NCI-H146 (cell line): Measurements from ENCODE around the gene BSDC1.
"Not testable (repeated sequence)": the region's sequence is repeated elsewhere in the genome, so short reads cannot be mapped to it uniquely, and the experiment has no call there.

ENCODE experiments used
- DNase-seq: peaks from one replicate; lab custom pipeline; 2025; lab: John Stamatoyannopoulos, UW

Gene BSDC1

DNA sequence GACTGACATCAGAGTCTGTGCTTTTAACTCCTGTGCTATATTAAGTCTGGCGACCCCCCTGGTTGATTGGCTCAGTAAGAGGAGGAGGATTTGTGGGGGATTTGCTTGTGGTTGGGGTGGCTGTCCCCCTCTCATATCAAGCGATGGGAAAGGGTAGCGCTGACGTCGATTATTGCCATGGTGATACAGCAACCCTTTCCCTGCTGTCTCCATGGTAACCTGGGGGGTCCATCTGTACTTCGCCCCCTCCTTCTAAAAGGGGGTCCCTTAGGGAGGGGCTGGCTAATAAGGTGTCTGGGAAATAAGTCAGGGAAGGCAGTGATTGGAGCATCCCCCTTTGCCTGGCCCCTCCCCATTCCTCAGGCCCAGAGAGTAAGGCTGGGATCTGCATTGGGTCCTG lies 36.6 kb downstream of the BSDC1 start:
- DNase-seq = no peak

DNA sequence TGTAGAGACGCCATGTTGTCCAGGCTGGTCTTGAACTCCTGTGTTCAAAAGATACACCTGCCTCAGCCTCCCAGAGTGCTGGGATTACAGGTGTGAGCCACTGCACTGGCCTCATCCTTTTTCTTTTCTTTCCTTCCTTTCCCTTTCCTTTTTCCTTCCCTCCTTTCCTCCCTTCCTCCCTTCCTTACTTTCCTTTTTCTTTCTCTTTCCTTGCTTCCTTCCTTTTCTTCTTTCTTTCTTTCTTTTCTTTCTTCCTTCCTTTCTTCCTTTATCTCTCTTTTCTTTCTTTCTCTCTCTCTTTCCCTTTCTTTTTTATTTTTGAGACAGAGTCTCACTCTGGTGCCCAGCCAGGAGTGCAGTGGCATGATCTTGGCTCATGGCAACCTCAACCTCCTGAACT lies 37.8 kb downstream of the BSDC1 start:
- DNase-seq = no peak

DNA sequence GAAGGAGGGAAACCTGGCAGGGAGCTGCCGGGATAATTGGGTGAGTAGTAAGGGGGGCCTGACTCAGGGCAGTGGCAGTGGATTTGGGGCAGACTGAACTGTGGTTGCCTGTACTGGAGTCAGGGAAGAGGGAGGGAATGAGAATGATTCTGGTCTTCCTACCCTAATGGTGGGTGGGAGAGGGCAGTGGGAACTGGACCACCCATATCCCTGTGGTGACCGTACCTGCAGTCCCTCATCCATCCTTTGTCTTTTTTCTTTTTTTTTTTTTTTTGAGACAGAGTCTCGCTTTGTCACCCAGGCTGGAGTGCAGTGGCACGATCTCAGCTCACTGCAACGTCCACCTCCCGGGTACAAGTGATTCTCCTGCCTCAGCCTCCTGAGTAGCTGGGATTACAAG lies 38.5 kb downstream of the BSDC1 start:
- DNase-seq = not testable (repeated sequence)

DNA sequence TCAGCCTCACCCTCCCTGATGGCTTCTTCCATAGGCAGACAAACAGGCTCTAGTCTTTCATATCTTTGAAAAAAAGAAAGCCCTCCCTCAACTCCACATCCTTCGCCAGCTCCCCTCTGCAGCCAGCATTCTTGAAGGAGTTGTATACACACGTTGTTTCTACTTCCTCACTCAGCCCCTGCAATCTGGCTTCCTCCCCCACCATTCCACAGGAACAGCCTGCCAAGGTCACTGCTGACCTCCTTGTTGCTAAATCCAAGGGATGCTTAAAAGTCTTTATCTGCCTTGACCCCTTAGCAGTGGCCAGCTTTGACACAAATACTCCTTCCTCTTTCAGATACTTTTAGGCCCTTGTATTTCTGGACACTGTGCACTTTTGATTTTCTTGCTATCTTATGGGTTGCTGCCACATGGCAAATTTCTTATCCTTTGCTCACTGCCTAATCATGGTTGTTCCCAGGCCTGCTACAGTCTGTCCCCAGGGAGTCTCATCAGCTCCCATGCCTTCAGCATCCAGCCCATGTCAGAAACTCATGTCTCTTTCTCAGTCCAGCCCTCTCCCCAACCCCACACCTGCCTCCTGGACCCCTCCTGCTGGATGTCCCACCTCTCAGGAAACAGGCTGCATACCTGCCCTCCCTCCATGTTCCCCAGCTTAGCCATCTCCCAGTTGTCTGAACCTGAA lies 40.2 kb downstream of the BSDC1 start:
- DNase-seq = no peak

DNA sequence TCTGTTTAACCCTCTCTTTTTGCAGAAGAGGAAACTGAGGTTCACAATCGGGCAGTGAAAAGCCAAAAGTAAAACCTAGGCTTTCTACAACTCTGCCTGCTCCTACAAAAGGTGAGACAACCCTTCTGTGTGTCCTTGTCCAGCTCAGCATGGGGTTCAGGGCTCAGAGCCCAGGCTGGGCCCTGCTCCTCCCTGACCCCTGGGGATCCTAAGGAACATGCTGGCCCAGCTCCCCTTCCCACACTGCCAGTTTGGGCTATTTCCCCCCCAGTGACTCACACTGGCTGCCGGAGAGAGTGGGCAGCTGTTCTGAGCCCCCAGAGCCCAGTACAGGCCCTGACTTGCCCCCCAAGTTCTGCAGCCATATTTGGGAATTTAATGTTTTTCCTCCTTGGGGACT lies 40.8 kb downstream of the BSDC1 start:
- DNase-seq = no peak

DNA sequence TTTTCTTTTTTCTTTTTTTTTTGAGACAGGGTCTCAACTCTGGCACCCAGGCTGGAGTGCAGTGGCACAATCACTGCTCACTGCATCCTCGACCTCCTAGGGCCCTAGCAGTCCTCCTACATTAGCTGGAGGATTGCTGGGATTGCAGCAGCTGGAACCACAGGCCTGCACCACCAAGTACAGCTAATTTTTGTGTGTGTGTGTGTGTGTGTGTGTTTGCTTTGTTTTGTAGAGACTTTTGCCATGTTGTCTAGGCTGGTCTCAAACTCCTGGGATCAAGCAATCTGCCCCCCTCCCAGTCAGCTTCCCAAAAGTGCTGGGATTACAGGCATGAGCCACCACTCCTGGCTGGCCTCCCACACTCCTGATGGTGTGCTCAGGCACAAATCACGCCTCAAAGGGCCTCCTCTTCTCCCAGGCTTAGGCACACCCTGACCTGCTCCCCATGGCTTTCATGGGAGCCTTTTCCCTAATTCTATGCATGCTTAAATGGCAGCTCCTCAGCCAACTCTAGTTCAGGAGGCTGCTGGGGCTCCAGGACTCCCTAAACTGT lies 41.3 kb downstream of the BSDC1 start:
- DNase-seq = no peak

DNA sequence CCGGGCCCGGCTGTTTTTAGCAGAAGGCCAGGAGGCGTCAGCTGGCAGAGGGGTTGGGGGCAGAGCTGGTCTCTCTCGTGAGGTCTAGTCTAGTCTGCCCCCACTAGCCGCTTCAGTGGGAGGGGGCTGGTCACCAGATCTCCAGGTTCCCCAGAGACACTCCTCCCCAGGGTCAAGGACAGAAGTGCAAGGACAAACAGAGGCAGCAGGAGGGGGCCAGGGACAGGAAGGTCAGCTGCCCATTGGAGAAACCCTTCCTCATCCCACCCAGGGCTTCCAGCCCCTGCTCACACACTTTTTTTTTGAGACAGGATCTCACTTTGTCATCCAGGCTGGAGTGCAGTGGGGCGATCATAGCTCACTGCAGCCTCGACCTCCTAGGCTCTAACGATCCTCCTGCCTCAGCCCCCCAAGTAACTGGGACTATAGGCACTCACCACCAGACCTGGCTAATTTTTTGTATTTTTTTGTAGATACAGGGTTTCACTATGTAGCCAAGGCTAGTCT lies 41.9 kb downstream of the BSDC1 start:
- DNase-seq = no peak

DNA sequence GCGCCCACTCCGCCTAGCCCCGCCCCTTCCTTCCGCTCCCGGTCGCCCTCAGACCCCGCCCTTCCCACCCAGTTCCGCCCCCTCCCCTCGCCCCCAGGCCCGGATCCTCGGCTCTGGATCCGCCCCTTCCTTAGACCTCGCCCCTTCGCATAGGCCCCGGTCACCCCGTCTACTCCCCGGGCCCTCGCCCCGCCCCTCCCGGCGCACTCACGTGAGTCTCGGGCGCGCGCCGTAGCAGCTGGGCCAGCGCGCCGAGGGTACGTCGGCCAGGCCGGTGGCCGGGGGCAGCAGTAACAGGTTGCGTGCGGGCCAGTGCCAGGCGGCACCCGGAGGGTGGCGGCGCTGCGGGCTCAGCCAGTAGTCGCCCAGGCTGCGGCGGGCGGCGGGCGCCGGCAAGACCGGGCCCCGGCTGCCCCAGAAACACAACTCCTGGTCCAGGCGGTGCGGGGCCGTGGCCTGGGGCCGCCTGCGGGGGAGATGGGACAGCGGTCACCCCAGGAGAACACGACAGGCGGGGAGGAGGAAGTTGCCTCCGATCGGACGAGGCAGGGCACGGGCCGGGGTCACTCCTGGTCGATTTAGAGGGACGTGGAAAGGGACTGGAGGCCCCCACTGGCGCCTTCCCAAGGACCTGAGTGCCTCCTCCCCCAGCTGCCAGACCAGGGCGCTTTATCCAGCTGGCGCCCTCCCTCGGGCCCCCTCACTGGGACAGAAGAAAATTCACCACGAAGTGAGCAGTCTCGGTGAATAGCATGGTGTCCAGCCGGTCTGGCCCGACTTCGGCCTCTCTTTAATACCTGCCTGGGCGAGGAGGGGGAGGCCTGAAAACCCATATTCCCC lies 42.6 kb downstream of the BSDC1 start:
- DNase-seq = peak; percentile 93

DNA sequence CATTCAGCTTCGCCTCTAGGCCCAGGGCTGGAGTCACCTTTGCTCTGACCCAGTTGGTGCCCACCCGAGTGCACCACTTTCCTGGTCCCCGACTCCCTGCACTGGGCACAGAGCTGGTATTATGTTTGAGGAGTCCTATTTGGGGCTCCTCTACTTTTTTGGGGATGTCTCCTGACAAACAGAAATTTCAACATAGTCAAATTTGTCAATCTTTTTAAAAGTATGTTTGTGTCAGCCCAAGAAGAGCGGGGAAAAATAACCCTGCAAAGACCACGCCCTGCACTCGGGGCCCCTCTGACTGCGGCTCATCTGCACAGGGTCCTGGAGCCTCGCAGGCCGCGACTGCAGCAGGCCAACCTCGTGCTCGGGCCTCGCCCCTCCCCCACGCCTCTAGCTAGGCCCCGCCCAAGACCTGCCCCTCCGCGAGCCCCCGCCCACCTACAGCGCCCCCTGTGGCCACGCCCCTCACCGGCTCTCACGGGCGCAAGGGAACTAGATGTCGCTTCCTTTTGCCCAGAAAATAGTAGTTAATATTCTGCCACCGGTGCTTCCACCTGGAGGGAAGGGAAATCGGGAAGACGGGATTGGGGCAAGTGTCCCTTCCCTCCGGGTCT lies 43.3 kb downstream of the BSDC1 start:
- peak; percentile 75 for DNase-seq

DNA sequence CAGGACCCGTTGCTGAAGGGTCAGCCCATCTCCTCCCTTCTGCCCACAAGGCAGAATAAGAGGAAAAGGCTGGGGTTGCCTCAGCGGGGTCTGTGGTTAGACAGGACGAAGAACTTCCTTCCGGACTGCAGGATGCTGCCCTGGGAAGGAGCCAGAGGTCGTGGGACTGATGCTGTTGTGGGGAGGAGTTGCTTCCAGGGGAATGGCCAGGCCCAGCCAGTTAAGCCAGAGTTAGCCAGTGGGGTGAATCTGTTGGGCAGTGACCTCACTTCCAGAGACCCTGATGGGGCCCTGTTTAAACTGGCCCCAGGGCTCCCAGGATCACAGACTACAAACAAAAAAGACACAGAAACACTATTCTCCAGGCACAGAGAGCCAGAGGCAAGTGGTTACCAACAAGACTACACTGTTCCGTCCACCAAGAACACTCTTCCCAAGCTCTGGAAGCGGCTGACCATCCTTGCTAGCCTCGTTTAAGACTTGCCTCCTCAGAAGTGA lies 45.0 kb downstream of the BSDC1 start:
- DNase-seq = no peak

DNA sequence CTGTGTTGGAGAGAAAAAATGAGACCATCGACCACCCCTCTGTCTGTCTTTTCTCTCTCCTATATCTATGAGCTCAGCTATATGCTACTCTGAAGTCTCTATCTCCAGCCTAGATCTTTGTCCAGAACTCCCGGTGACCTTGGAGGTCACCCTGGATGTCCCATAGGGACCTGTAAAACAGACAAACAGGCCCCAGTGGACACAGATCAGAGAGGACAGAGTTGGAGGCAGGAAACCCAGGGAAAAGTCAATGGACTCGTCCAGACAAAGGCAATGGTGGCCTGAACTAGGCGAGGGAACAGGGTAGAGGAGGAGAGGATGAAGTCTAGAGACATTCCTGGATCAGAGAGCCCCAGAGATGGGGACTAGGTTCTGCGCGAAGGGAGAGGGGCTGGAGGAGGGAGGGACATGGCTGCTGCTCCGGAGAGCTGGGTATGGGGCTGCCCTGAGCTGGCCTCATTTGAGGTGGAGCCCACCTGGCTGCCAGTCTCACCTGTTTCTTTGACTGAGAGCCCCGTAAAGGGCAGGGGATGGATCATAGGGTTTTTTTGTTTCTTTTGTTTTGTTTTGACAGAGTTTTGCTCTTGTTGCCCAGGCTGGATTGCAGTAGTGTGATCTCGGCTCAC lies 47.6 kb downstream of the BSDC1 start:
- no peak for DNase-seq

DNA sequence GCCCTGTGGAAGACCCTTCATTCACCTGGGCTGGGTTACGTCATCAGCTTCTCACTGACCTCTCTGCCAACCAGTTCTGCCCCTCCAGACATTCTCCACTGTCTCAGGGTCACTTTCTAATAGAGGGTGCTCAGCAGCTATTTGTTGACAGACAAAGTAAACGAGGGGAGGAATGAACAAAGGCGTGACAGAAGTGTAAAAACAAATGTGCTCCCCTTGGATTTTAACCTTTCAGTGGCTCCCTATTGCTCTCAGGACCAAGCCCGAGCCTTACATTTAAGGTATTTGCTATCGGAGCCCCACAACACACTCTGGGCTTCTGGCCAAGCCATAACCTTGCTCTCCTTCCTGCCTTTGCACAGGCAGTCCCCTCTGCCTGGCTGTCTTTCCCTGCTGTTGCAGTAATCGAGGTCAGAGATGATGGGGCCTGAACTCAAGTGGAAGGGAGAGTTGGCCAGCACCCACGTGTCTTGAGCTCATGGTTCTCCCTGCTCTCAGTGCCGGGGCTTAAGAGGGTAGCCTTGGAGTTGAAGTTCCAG lies 48.9 kb downstream of the BSDC1 start:
- no peak for DNase-seq

DNA sequence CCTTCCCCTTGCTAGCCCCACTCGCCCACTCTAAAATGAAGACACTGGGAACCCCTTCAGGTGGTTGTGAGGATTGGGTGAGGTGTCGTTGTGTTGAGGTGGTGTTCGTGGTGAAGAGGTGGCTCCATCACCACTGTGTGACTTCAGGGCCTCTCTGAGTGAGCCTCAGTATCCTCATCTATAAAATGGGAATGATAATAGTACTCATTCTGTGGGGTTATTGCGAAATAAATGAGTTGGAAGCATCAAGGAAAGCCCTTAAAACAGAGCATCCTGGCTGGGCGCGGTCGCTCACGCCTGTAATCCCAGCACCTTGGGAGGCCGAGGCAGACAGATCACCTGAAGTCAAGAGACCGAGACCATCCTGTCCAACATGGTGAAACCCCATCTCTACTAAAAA lies 51.5 kb downstream of the BSDC1 start:
- DNase-seq = no peak

DNA sequence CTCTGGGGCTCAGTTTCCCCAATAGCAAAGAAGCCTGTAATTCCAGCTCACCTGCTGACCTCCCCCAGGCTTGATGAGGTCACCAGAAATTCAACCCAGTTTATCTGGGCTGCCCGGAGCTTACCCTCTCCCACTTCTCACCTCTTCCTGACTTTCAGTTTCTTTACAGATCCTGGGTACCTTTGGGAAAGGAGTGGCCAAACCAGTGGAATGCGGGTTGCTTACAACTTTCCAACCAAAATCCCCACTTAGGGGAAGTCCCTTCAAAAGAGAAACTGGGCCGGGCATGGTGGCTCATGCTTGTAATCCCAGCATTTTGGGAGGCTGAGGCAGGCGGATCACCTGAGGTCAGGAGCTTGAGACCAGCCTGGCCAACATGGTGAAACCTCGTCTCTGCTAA lies 52.3 kb downstream of the BSDC1 start:
- DNase-seq = no peak

DNA sequence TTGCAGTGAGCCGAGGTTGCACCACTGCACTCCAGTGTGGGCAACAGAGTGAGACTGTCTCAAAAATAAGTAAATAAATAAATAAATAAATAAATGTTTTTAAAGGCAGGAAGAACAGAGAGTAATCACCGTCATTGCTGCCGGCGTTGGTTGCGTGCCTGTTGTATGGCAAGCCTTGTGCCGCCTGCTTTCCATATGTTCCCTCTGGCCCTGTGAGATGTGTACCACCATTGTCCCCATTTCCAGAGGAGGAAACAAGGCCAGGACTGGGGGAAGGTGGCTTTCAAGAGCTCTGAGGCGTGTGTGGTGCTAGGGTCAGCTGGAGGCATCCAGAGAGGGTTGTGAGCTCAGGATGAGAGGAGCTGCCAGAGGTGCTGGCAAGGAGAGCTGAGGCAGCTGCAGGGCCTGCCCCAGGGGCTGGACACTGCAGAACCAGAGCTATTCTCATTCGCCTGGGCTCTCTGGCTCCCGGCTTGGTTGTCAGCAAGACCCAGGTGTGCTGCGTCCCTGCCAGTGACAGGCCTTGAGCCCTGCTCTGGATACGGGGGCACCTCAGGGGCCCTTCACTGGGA lies 53.0 kb downstream of the BSDC1 start:
- no peak for DNase-seq

DNA sequence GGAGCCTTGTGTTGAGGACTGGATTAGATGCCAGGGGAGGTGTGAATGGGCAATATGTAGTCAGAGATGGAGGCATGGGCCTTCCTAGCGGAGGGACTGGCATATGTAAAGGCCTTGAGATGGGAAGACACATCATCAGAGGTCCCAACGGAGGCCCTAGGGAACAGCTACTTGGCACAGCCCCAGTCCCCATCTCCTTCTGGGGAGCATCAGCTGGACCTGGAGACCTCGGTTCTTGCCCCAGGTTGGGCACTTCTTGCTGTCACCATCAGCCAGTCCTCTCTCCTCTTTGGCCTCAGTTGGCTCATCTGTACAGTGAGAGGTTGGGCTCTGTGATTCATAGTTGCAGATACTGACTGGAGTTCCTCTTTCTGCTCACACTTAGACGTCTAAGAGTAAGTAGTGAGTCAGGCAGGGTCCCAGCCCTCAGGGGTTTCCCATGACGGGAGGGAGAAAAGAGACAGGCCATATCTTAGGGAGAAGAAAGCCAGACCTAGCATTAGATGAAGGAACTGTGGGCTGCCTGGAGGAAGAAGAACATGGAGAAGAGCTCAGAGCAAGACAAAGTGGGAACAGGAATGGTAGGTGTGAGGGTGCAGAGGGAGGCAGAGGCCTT lies 54.8 kb downstream of the BSDC1 start:
- no peak for DNase-seq

DNA sequence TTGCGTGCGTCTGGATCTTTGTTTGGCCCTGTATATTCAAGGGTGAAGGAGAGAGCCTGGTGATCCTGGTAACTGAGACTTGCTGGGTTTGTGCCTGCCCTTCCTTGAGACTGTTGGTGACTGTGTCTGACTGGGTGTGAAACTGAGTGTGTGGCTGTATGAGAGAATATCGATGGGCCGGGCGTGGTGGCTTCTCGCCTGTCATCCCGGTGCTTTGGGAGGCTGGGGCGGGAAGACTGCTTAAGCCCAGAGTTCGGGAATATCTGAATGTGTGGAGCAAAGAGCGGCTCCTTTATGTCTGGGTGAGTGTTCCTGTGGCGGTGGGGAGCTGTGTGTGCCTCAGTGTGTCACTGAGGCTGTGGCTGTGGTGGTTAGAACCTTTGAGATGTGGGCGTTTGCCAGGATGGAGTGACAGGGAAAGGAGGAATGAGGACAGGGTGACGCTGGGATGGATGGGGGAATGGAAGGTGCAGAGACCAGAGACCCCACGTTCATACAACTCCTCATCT lies 55.5 kb downstream of the BSDC1 start:
- no peak for DNase-seq

DNA sequence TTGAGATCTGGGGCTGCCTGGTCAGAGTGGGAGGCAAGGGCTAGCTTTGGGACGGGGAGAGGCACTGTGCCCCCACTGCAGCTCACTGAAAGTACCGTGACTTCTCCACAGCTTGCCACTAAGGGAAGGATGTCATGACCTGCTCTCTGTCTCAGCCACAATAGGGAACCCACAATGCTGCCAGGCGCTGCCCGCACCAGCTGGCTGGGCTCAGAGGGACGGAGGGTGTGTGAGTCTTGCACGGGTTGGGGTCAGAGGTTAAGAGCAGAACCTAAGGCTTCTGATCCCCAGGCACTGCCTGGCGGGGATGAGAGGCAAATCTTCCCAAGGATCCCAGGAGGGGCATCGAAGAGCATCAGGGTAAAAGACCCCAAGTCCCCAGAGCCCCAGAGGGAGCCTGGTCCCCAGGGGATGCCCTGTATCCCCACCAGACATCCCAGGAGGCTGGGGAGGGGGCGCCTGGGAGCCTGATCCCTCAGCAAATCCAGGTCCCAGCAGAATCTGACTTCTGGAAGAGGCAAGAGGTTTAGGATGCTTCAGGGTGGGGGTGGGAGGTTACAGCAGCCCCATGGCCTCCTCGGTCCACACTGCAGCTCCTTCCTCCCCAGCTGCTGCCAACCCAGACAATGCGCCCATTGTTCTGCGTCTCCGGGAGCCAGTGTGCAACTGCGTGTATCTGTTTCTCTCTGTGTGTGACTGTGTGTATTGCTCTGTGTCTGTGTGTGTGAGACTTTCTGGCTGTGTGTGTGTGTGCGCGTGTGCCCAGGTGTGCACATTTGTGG lies 56.2 kb downstream of the BSDC1 start:
- peak; percentile 36 for DNase-seq

DNA sequence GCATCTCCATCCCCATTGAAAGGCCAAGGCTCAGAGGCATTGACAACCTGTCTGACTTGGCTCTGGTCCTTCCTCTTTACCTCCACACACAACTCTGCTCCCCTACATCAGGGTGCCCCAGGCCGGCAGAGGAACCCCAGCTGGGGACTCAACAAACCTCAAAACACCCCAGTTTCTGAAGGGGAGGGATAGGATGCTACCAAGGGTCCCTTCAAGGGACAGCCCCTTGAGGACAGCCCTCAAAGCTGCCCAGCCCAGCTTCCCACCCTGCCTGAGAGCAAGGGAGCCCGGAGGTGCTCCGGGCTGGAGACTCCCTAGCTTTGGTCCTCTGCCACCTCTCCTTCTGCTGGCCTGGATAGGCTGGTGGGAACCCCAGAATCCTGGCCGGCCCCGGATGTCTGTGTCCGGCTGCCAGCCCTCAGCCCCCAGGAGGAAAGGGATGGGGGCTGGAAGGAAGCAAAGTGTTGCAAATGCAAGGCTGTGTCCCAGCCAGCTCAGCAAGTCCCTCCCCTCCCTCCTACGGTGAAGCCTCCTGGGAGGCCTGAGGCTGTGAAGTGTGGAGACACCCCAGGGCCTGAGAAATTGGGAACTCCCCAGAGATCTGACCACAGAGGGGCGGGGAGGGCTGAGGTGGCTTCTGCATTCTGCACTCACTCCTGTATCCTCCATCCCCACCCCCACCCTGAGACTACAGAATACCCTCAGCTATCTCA lies 57.1 kb downstream of the BSDC1 start:
- DNase-seq = no peak
